Astrocyte (in vitro differentiated cells and primary cell): ENCODE data around the gene ANXA2. TPM values are rescaled to one million over a fixed set of nuclear protein-coding genes. Genes with fewer than 3 reads are reported as not detected.

ENCODE experiments used
- DNase-seq: peaks from one replicate; pipeline ENCODE4 v3.0.0-alpha.2; 2010; ENCODE audit warnings: low read depth
- FAIRE-seq: peaks from 2 replicates; lab custom pipeline; 2011; peaks lifted over from hg19 to GRCh38; lab: Jason Lieb, UNC
- H2AFZ ChIP-seq: 2 replicates; pipeline ENCODE4 v1.6.0; 2012; ENCODE audit warnings: low read depth, low read length, inconsistent platforms
- H3K27ac ChIP-seq: 2 replicates; pipeline ENCODE4 v1.5.1; 2011; ENCODE audit warnings: low read depth, low read length, inconsistent platforms
- H3K27me3 ChIP-seq: 2 replicates; pipeline ENCODE4 v1.6.0; 2011; ENCODE audit warnings: low read length, inconsistent platforms; ENCODE audit not compliant: insufficient read depth
- H3K36me3 ChIP-seq: 2 replicates; pipeline ENCODE4 v1.5.1; 2011; ENCODE audit warnings: low read length, inconsistent platforms; ENCODE audit not compliant: insufficient read depth
- H3K4me1 ChIP-seq: 2 replicates; pipeline ENCODE4 v1.5.1; 2011; ENCODE audit warnings: low read length, inconsistent platforms; ENCODE audit not compliant: insufficient read depth
- H3K4me2 ChIP-seq: 2 replicates; pipeline ENCODE4 v1.6.0; 2012; ENCODE audit warnings: low read length, inconsistent platforms
- H3K4me3 ChIP-seq: 2 replicates; pipeline ENCODE4 v1.5.1; 2011; ENCODE audit warnings: low read depth, mild to moderate bottlenecking, low read length, inconsistent platforms; ENCODE audit not compliant: insufficient read depth
- H3K79me2 ChIP-seq: 2 replicates; pipeline ENCODE4 v1.6.0; 2012; ENCODE audit warnings: mild to moderate bottlenecking, low read length, inconsistent platforms; ENCODE audit not compliant: insufficient read depth
- H3K9ac ChIP-seq: 2 replicates; pipeline ENCODE4 v1.6.0; 2012; ENCODE audit warnings: mild to moderate bottlenecking, low read length, inconsistent platforms
- H3K9me3 ChIP-seq: 2 replicates; pipeline ENCODE4 v1.5.1; 2012; ENCODE audit warnings: low read depth, mild to moderate bottlenecking, low read length, inconsistent platforms; ENCODE audit not compliant: insufficient read depth
- H4K20me1 ChIP-seq: 2 replicates; pipeline ENCODE4 v1.6.0; 2012; ENCODE audit warnings: low read length, inconsistent platforms; ENCODE audit not compliant: insufficient read depth
- H3K27ac Mint-ChIP-seq: one replicate; pipeline ENCODE4 v1.8.0; 2021; ENCODE audit warnings: mild to moderate bottlenecking, mixed read lengths; ENCODE audit not compliant: unreplicated experiment
- H3K27me3 Mint-ChIP-seq: one replicate; pipeline ENCODE4 v1.8.0; 2021; ENCODE audit warnings: low read depth, mixed read lengths; ENCODE audit not compliant: unreplicated experiment
- H3K36me3 Mint-ChIP-seq: one replicate; pipeline ENCODE4 v1.8.0; 2021; ENCODE audit warnings: low read depth, mixed read lengths; ENCODE audit not compliant: unreplicated experiment
- H3K4me1 Mint-ChIP-seq: one replicate; pipeline ENCODE4 v1.8.0; 2021; ENCODE audit warnings: low read depth, mixed read lengths; ENCODE audit not compliant: unreplicated experiment
- H3K4me3 Mint-ChIP-seq: one replicate; pipeline ENCODE4 v1.8.0; 2021; ENCODE audit warnings: mild to moderate bottlenecking, moderate library complexity, mixed read lengths; ENCODE audit not compliant: unreplicated experiment
- H3K9me3 Mint-ChIP-seq: one replicate; pipeline ENCODE4 v1.8.0; 2021; ENCODE audit warnings: mild to moderate bottlenecking, mixed read lengths; ENCODE audit not compliant: unreplicated experiment
- EZH2 ChIP-seq: IDR thresholded peaks from 2 replicates; pipeline ENCODE4 v1.6.1; 2012; ENCODE audit warnings: mild to moderate bottlenecking, low read length, inconsistent platforms; ENCODE audit not compliant: insufficient read depth
- total RNA-seq: library from RNA; stranded (reverse); gene quantifications from 2 replicates; pipeline ENCODE4 v1.2.1, GENCODE V29; 2021
- TF ChIP-seq, protein P1 (sequence below): IDR thresholded peaks from 2 replicates; pipeline ENCODE4 v1.5.1; 2011; ENCODE audit warnings: low read depth, mild to moderate bottlenecking, inconsistent platforms, low read length, moderate library complexity; ENCODE audit not compliant: insufficient read depth

ANXA2 gene
- total RNA-seq, 1 donor from 2014 or later = 2,599 TPM

DNA sequence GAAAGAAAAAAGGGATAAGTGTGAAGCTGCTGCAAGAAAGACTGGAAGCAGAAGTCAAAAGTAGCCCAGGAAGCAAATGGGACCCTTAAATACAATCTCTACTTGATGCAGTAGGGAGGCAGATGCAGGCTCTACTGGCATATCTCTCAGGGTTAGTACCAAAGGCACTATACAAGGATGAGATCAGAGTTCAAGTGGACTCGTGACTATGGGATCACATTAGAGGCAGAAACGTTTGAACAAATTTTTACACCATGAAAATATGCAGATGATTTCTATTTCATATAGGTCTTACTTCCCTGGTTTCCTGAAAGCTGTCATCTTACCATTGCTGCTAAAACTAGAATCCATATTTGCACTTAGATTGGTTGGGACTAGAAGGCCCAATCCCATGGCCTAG is 27.7 kb upstream of the ANXA2 start:
- H3K4me1 Mint-ChIP-seq = peaks cover 45% of the 10 kb centered on the region
- no peak overlapping the region for H2AFZ ChIP-seq
- DNase-seq (no peak), FAIRE-seq (no peak)
- H3K9me3 ChIP-seq = no peaks in the 10 kb centered on the region
- H3K9me3 Mint-ChIP-seq = no peaks in the 10 kb centered on the region
- peak overlapping the region; percentile 15 for H3K27ac Mint-ChIP-seq
- H3K27ac ChIP-seq = no peak overlapping the region
- H3K36me3 ChIP-seq = peaks cover 2% of the 10 kb centered on the region
- H3K4me3 Mint-ChIP-seq = no peak overlapping the region
- H3K79me2 ChIP-seq = no peaks in the 10 kb centered on the region
- no peaks in the 10 kb centered on the region for H3K36me3 Mint-ChIP-seq
- TF ChIP-seq EZH2 = no peak
- TF ChIP-seq, protein P1, sequence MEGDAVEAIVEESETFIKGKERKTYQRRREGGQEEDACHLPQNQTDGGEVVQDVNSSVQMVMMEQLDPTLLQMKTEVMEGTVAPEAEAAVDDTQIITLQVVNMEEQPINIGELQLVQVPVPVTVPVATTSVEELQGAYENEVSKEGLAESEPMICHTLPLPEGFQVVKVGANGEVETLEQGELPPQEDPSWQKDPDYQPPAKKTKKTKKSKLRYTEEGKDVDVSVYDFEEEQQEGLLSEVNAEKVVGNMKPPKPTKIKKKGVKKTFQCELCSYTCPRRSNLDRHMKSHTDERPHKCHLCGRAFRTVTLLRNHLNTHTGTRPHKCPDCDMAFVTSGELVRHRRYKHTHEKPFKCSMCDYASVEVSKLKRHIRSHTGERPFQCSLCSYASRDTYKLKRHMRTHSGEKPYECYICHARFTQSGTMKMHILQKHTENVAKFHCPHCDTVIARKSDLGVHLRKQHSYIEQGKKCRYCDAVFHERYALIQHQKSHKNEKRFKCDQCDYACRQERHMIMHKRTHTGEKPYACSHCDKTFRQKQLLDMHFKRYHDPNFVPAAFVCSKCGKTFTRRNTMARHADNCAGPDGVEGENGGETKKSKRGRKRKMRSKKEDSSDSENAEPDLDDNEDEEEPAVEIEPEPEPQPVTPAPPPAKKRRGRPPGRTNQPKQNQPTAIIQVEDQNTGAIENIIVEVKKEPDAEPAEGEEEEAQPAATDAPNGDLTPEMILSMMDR = no peak
- H3K27me3 ChIP-seq = no peaks in the 10 kb centered on the region
- no peaks in the 10 kb centered on the region for H3K27me3 Mint-ChIP-seq
- no peaks in the 10 kb centered on the region for H4K20me1 ChIP-seq
- H3K4me2 ChIP-seq = no peak overlapping the region
- H3K9ac ChIP-seq = no peak overlapping the region
- H3K4me1 ChIP-seq = peaks cover 37% of the 10 kb centered on the region
- no peak overlapping the region for H3K4me3 ChIP-seq

DNA sequence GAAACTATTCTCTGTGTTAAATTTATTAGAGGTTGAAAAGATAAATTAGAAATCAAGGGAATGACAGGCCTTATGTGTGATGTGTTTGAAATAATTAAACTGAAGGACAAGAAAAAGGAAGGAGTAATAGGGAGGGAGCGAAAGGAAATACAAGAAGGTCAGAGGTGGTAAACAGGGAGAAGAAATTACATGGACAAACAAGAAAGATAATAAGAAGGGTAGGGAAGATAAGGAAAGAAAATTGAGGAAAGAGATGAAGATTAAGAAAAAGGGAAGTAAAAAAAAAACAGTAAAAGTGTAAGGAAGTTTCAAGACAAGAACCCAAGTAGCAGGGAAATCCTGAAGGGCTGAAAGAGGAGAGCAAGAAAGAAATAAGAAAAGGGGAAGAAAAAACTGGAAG is 26.2 kb upstream of the ANXA2 start:
- peak overlapping the region; percentile 71 for H3K4me2 ChIP-seq
- no peak for FAIRE-seq
- peak overlapping the region; percentile 55 for H3K4me3 Mint-ChIP-seq
- peaks cover 2% of the 10 kb centered on the region for H3K36me3 ChIP-seq
- peak overlapping the region; percentile 32 for H3K9ac ChIP-seq
- H4K20me1 ChIP-seq = no peaks in the 10 kb centered on the region
- H3K27me3 Mint-ChIP-seq = no peaks in the 10 kb centered on the region
- no peak for DNase-seq
- H3K9me3 Mint-ChIP-seq = no peaks in the 10 kb centered on the region
- H3K27ac ChIP-seq = peak overlapping the region; percentile 69
- peak overlapping the region; percentile 97 for H3K27ac Mint-ChIP-seq
- H3K79me2 ChIP-seq = no peaks in the 10 kb centered on the region
- H3K36me3 Mint-ChIP-seq = no peaks in the 10 kb centered on the region
- peaks cover 42% of the 10 kb centered on the region for H3K4me1 ChIP-seq
- H2AFZ ChIP-seq = no peak overlapping the region
- no peaks in the 10 kb centered on the region for H3K9me3 ChIP-seq
- H3K4me3 ChIP-seq = no peak overlapping the region
- no peaks in the 10 kb centered on the region for H3K27me3 ChIP-seq
- H3K4me1 Mint-ChIP-seq = peaks cover 56% of the 10 kb centered on the region
- TF ChIP-seq, protein P1 = no peak
- no peak for TF ChIP-seq EZH2

DNA sequence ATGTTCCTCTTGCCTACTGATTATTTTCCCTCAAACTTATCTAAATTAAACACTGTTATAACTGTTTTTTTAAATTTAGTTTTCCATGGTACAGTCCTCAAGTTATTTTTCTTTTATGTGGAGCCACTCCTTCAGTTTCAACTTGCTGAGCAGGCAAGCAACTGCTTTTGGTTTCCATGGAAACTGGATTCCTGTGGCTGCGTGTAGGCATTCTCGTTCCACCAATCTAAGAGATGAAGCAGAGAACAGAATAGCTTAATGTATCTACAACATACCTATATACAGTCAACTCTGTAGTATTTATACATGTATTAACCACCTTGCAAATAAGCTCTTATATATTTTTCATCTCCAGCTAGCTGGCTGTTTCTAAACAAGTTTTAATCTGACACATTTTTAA is 25.8 kb upstream of the ANXA2 start:
- H3K27ac ChIP-seq = peak overlapping the region; percentile 69
- no peak overlapping the region for H3K4me3 ChIP-seq
- peak overlapping the region; percentile 55 for H3K4me3 Mint-ChIP-seq
- peak; percentile 88 for DNase-seq
- no peaks in the 10 kb centered on the region for H3K9me3 ChIP-seq
- H3K27me3 Mint-ChIP-seq = no peaks in the 10 kb centered on the region
- peaks cover 56% of the 10 kb centered on the region for H3K4me1 Mint-ChIP-seq
- TF ChIP-seq, protein P1 = no peak
- TF ChIP-seq EZH2 = no peak
- no peaks in the 10 kb centered on the region for H4K20me1 ChIP-seq
- no peaks in the 10 kb centered on the region for H3K79me2 ChIP-seq
- H3K9me3 Mint-ChIP-seq = no peaks in the 10 kb centered on the region
- H3K9ac ChIP-seq = peak overlapping the region; percentile 32
- FAIRE-seq = peak; percentile 97
- no peak overlapping the region for H2AFZ ChIP-seq
- H3K4me1 ChIP-seq = peaks cover 42% of the 10 kb centered on the region
- H3K36me3 Mint-ChIP-seq = no peaks in the 10 kb centered on the region
- peak overlapping the region; percentile 97 for H3K27ac Mint-ChIP-seq
- H3K36me3 ChIP-seq = peaks cover 2% of the 10 kb centered on the region
- H3K4me2 ChIP-seq = peak overlapping the region; percentile 71
- H3K27me3 ChIP-seq = no peaks in the 10 kb centered on the region
